HepG2 (cell line): Measurements from ENCODE around the gene WNK1.

Experiments used
- EP300 ChIP-seq, 3 experiments: sonication (generic) in 1 of 3; formaldehyde crosslinking in 1 of 3; IDR thresholded peaks; 2 replicates each; pipeline versions ENCODE4 v1.5.1 to v1.6.1; 2011 to 2020; ENCODE audit warnings: low read depth in 2 of 3, low read length in 2 of 3, borderline replicate concordance in 1 of 3, improper control_type of control experiment in 1 of 3, mild to moderate bottlenecking in 1 of 3, missing genetic modification reagents in 1 of 3, moderate library complexity in 1 of 3
- GABPA ChIP-seq, 2 experiments: IDR thresholded peaks; 2 replicates each; pipeline ENCODE4 v1.6.1; 2011 to 2016; ENCODE audit warnings: low read depth in 2 of 2, low read length in 1 of 2, missing biosample characterization in 1 of 2, missing genetic modification characterization in 1 of 2
- HDAC1 ChIP-seq: sonication (generic); formaldehyde crosslinking; IDR thresholded peaks from 2 replicates; pipeline ENCODE4 v1.5.1; 2020; ENCODE audit warnings: mild to moderate bottlenecking, missing genetic modification reagents
- SAP130 ChIP-seq: IDR thresholded peaks from 2 replicates; pipeline ENCODE4 v1.6.1; 2016; ENCODE audit warnings: low read depth

GRCh38 chr12:772056-772697 is 19.8 kb downstream of the WNK1 start:
- TF ChIP-seq EP300 (IDR thresholded peaks at IDR 0.05; ENCODE audit: low read depth in 2 of 2, low read length in 2 of 2) (no peak), EP300 (CRISPR knock-in tag; IDR thresholded peaks at IDR 0.05; ENCODE audit: borderline replicate concordance) (no peak), GABPA (IDR thresholded peaks at IDR 0.05; ENCODE audit: low read depth, low read length) (no peak), GABPA (CRISPR knock-in tag; IDR thresholded peaks at IDR 0.05; ENCODE audit: low read depth) (no peak), SAP130 (CRISPR knock-in tag) (no peak), HDAC1 (CRISPR knock-in tag) (no peak)
